K562 (cell line): ENCODE data around the gene RAB9B. TPM values are rescaled to one million over a fixed set of nuclear protein-coding genes. Genes with fewer than 3 reads are reported as not detected.

ENCODE experiments used
- ATAC-seq: fragments of 200-7000 bp; cut with Tn5 transposase; 3 replicates; pipeline ENCODE4 v1.9.1; 2020; ENCODE audit warnings: moderate library complexity
- BruUV-seq: library from RNA; stranded (reverse); fragments of 400-500 nt; replicated peaks from 2 replicates; lab custom pipeline; 2021; lab: Mats Ljungman, UMichigan
- CTCF ChIA-PET: fragments of 300-600 bp; formaldehyde crosslinking; extraction: SDS; loops from one replicate; lab custom pipeline; 2021; ENCODE audit warnings: low intra/inter-chr PET ratio; lab: Yijun Ruan, JAX
- POLR2A ChIA-PET: fragments of 300-600, 350-650 bp; sonication (Branson Sonifier 250); formaldehyde crosslinking; extraction: SDS; loops from one replicate; lab custom pipeline; 2021; ENCODE audit warnings: antibody characterized with exemption, inconsistent platforms; lab: Yijun Ruan, JAX
- DNase-seq, 4 experiments: peaks; one replicate each; pipeline versions ENCODE4 v3.0.0 to v3.0.0-alpha.2; 2011 to 2018; ENCODE audit warnings: low spot score in 3 of 4, mixed read lengths in 3 of 4; ENCODE audit errors: extremely low read depth in 1 of 4
- FAIRE-seq: peaks from 2 replicates; lab custom pipeline; 2011; peaks lifted over from hg19 to GRCh38; lab: Jason Lieb, UNC
- H2AFZ ChIP-seq: 2 replicates; pipeline ENCODE4 v1.6.0; 2011; ENCODE audit warnings: low read depth, low read length, control low read depth, inconsistent platforms
- H3K27ac ChIP-seq: fragments of 200-600 bp; 3 replicates; pipeline ENCODE4 v1.8.0; 2011; ENCODE audit warnings: low read depth, mild to moderate bottlenecking, control low read depth, inconsistent platforms, low read length, moderate library complexity, mixed read lengths; ENCODE audit errors: extremely low read depth
- H3K27me3 ChIP-seq, 2 experiments: fragments of 300-600 bp in 1 of 2; 2 replicates in 1 of 2; 3 replicates in 1 of 2; pipeline versions ENCODE4 v1.6.0 to v1.8.0; 2011; ENCODE audit warnings: inconsistent platforms in 2 of 2, low read length in 2 of 2, mild to moderate bottlenecking in 1 of 2, mixed read lengths in 1 of 2, moderate library complexity in 1 of 2; ENCODE audit not compliant: control insufficient read depth in 2 of 2, insufficient read depth in 2 of 2
- H3K36me3 ChIP-seq: fragments of 300-600 bp; 3 replicates; pipeline ENCODE4 v1.8.0; 2011; ENCODE audit warnings: mild to moderate bottlenecking, low read length, inconsistent platforms; ENCODE audit not compliant: control insufficient read depth, insufficient read depth
- H3K4me1 ChIP-seq, 2 experiments: fragments of 200-600 bp in 1 of 2; replicated peaks in 1 of 2; 2 replicates in 1 of 2; 3 replicates in 1 of 2; pipeline versions ENCODE4 v1.5.1 to v1.8.0; 2011; ENCODE audit warnings: inconsistent platforms in 2 of 2, low read length in 2 of 2, mild to moderate bottlenecking in 1 of 2, mixed read lengths in 1 of 2, moderate library complexity in 1 of 2; ENCODE audit not compliant: control insufficient read depth in 2 of 2, insufficient read depth in 2 of 2
- H3K4me2 ChIP-seq: 2 replicates; pipeline ENCODE4 v1.6.1; 2011; ENCODE audit warnings: low read length, control low read depth, inconsistent platforms, mixed read lengths; ENCODE audit not compliant: insufficient read depth
- H3K4me3 ChIP-seq: fragments of 200-600 bp; sonication (generic), shearing (Covaris generic); 2 replicates; pipeline ENCODE4 v1.5.1; 2016; ENCODE audit warnings: control low read depth, inconsistent platforms
- H3K79me2 ChIP-seq: fragments of 200-600 bp; 3 replicates; pipeline ENCODE4 v1.8.0; 2011; ENCODE audit warnings: low read length, inconsistent platforms; ENCODE audit not compliant: control insufficient read depth, insufficient read depth
- H3K9ac ChIP-seq, 2 experiments: 2 replicates each; pipeline versions ENCODE4 v1.6.0 to v1.6.1; 2011; ENCODE audit warnings: low read depth in 2 of 2, low read length in 2 of 2, control low read depth in 1 of 2, inconsistent platforms in 1 of 2, mild to moderate bottlenecking in 1 of 2, mixed read lengths in 1 of 2; ENCODE audit not compliant: insufficient read depth in 1 of 2
- H3K9me1 ChIP-seq: one replicate; pipeline ENCODE4 v1.6.0; 2011; ENCODE audit warnings: inconsistent platforms, mild to moderate bottlenecking, low read length, moderate library complexity; ENCODE audit not compliant: control insufficient read depth, insufficient read depth
- H3K9me3 ChIP-seq: replicated peaks from 2 replicates; pipeline ENCODE4 v1.5.1; 2011; ENCODE audit warnings: low read depth, low read length, inconsistent platforms; ENCODE audit not compliant: control insufficient read depth, insufficient read depth
- H4K20me1 ChIP-seq: replicated peaks from 2 replicates; pipeline ENCODE4 v1.6.1; 2011; ENCODE audit warnings: low read length, inconsistent platforms, mixed read lengths; ENCODE audit not compliant: control insufficient read depth, insufficient read depth
- ARID3A ChIP-seq: IDR thresholded peaks from 2 replicates; pipeline ENCODE4 v1.6.1; 2012; ENCODE audit warnings: low read depth, low read length, improper control_type of control experiment, borderline replicate concordance
- CREB5 ChIP-seq: fragments of 250-450 bp; sonication (Bioruptor Pico); IDR thresholded peaks from 2 replicates; pipeline ENCODE4 v1.5.0; 2020; ENCODE audit warnings: mild to moderate bottlenecking
- DMBX1 ChIP-seq: fragments of 250-450 bp; sonication (Bioruptor Pico); IDR thresholded peaks from 2 replicates; pipeline ENCODE4 v1.8.0; 2022; ENCODE audit warnings: inconsistent platforms, mild to moderate bottlenecking, moderate library complexity, borderline replicate concordance
- HDAC6 ChIP-seq: IDR thresholded peaks from 2 replicates; pipeline ENCODE4 v1.6.1; 2012; ENCODE audit warnings: low read depth, mild to moderate bottlenecking, control low read depth, inconsistent platforms, low read length, moderate library complexity
- L3MBTL2 ChIP-seq: fragments of 450-650 bp; IDR thresholded peaks from 2 replicates; pipeline ENCODE4 v1.6.1; 2016; ENCODE audit warnings: mild to moderate bottlenecking, moderate library complexity
- PRMT5 ChIP-seq: sonication (generic); formaldehyde crosslinking; IDR thresholded peaks from 2 replicates; pipeline ENCODE4 v1.5.0; 2020; ENCODE audit warnings: missing genetic modification reagents
- PRPF4 ChIP-seq: fragments of 200-400 bp; formaldehyde crosslinking; IDR thresholded peaks from one replicate; pipeline ENCODE4 v1.6.1; 2017; ENCODE audit warnings: low read length, low read depth, mild to moderate bottlenecking; ENCODE audit not compliant: insufficient read depth, poor library complexity, severe bottlenecking
- RFX5 ChIP-seq: IDR thresholded peaks from 2 replicates; pipeline ENCODE4 v1.6.1; 2011; ENCODE audit warnings: low read depth, mild to moderate bottlenecking, improper control_type of control experiment, low read length
- RUNX1 ChIP-seq: sonication (generic); IDR thresholded peaks from 2 replicates; pipeline ENCODE4 v1.6.1; 2016; ENCODE audit warnings: antibody characterized with exemption, low read depth
- SMAD2 ChIP-seq: fragments of 150-350 bp; IDR thresholded peaks from 2 replicates; pipeline ENCODE4 v1.6.1; 2014; ENCODE audit warnings: low read depth, mild to moderate bottlenecking, low read length
- SNIP1 ChIP-seq: fragments of 450-650 bp; IDR thresholded peaks from 2 replicates; pipeline ENCODE4 v1.7.1; 2017; ENCODE audit warnings: low read depth, mild to moderate bottlenecking
- STAT5B ChIP-seq: fragments of 250-450 bp; sonication (Bioruptor Pico); IDR thresholded peaks from 2 replicates; pipeline ENCODE4 v1.8.0; 2021; ENCODE audit warnings: mild to moderate bottlenecking, inconsistent platforms
- ZMIZ1 ChIP-seq, 2 experiments: fragments of 150-350 bp in 1 of 2; IDR thresholded peaks; 2 replicates each; pipeline ENCODE4 v1.6.1; 2012 to 2016; ENCODE audit warnings: low read depth in 2 of 2, low read length in 2 of 2, mild to moderate bottlenecking in 1 of 2, moderate library complexity in 1 of 2
- ZNF224 ChIP-seq: sonication (generic); formaldehyde crosslinking; IDR thresholded peaks from 2 replicates; pipeline ENCODE4 v1.8.0; 2022; ENCODE audit warnings: mild to moderate bottlenecking, missing genetic modification reagents
- ZNF274 ChIP-seq: IDR thresholded peaks from 2 replicates; pipeline ENCODE4 v1.6.1; 2011; ENCODE audit warnings: low read depth, mild to moderate bottlenecking, low read length, moderate library complexity, borderline replicate concordance
- ZNF696 ChIP-seq: fragments of 250-450 bp; sonication (Bioruptor Pico); conservative IDR thresholded peaks from 2 replicates; pipeline ENCODE4 v1.4.0; 2020; ENCODE audit warnings: mild to moderate bottlenecking, moderate library complexity
- in situ Hi-C: fragments of 300-500 bp; cut with MboI; formaldehyde crosslinking; loops from 4 replicates; pipeline ENCODE4 v1.15.0; 2018; ENCODE audit warnings: inconsistent platforms, mixed read lengths
- intact Hi-C: fragments of 100-400 bp; cut with micrococcal nuclease; formaldehyde crosslinking; loops from 2 replicates; pipeline ENCODE4 v1.14.2; 2022
- polyA plus RNA-seq, 8 experiments: library from polyadenylated mRNA; depleted of rRNA in 4 of 8; stranded (reverse) in 5 of 8; unstranded in 3 of 8; fragments of >200 nt; fragmentation: Nextera tagmentation in 2 of 8; fragmentation: Illumina TruSeq in 1 of 8; extraction: Ambion mirVana in 2 of 8; extraction: Trizol in 1 of 8; gene quantifications; 2 replicates each; pipeline versions ENCODE4 v1.2.1 to v1.2.3, GENCODE V29; 2011 to 2014; ENCODE audit warnings: inconsistent platforms in 1 of 8, missing spikeins in 1 of 8
- total RNA-seq, 7 experiments: library from RNA; depleted of rRNA in 6 of 7; stranded (reverse); fragments of >200 nt in 6 of 7; fragmentation: Illumina TruSeq in 2 of 7; extraction: Trizol in 2 of 7; gene quantifications; 2 replicates each; pipeline versions ENCODE4 v1.2.1 to v1.2.3, GENCODE V29; 2011 to 2021; ENCODE audit warnings: low replicate concordance in 1 of 7

The RAB9B gene
- total and polyA plus RNA-seq, 9 of the 15 experiments (the other 6 are each of a cell fraction or from before 2014, with no cell fraction given) = 0.03 to 0.05 (median 0.04) TPM; not detected in 6

GRCh38 chrX:103789004-103789403 is 43.1 kb downstream of the RAB9B start:
- Histone ChIP-seq H3K4me3 (no peak overlapping the region), H3K9me3 (no peaks in the 10 kb centered on the region), H3K27me3 (peaks cover 0 to 10% of the 10 kb centered on the region in 2 experiments; a peak in 2 of 5 replicates), H4K20me1 (no peaks in the 10 kb centered on the region), H3K4me1 (no peaks in the 10 kb centered on the region), H3K4me2 (no peak overlapping the region), H2AFZ (no peak overlapping the region), H3K9me1 (no peaks in the 10 kb centered on the region), H3K79me2 (no peaks in the 10 kb centered on the region), H3K9ac (no peak overlapping the region), H3K27ac (no peak overlapping the region), H3K36me3 (no peaks in the 10 kb centered on the region)
- POLR2A ChIA-PET = no interaction called here
- ATAC-seq (no peak), DNase-seq (no peak), FAIRE-seq (no peak)
- in situ Hi-C loops (no loop called here), intact Hi-C loops (no loop called here)
- BruUV-seq = no TSS peak
- CTCF ChIA-PET = no interaction called here
- no peak for TF ChIP-seq PRMT5 (CRISPR knock-in tag)
- TF ChIP-seq STAT5B (CRISPR knock-in tag) = no peak
- TF ChIP-seq L3MBTL2 = no peak
- no peak for TF ChIP-seq PRPF4
- no peak for TF ChIP-seq RFX5
- TF ChIP-seq ZMIZ1 (IDR thresholded peaks at IDR 0.05; ENCODE audit: low read depth in 2 of 2, low read length in 2 of 2) = no peak
- TF ChIP-seq HDAC6 = no peak
- no peak for TF ChIP-seq SMAD2
- TF ChIP-seq ZNF696 (CRISPR knock-in tag) = no peak
- no peak for TF ChIP-seq SNIP1
- TF ChIP-seq RUNX1 = no peak
- no peak for TF ChIP-seq DMBX1 (CRISPR knock-in tag)
- no peak for TF ChIP-seq CREB5 (CRISPR knock-in tag)
- TF ChIP-seq ZNF224 = no peak
- TF ChIP-seq ARID3A = no peak
- TF ChIP-seq ZNF274 = no peak
